HG03045 (cell line): ENCODE results near the gene COL18A1.
"Not testable (repeated sequence)": the region's sequence is repeated elsewhere in the genome, so short reads cannot be mapped to it uniquely, and the experiment has no call there.

Source experiments
- ATAC-seq: cut with Tn5 transposase; IDR thresholded peaks from one replicate; pipeline ENCODE4 v1.9.1; 2021; ENCODE audit warnings: mild to moderate bottlenecking, moderate library complexity; ENCODE audit not compliant: unreplicated experiment

The COL18A1 gene

GRCh38 chr21:45404730-45405270, at the start of gene COL18A1:
Gene COL18A1, plus strand, starts transcription at chr21:45405165. Its CDS starts 66 bp downstream, at chr21:45405231.
- no peak for ATAC-seq

GRCh38 chr21:45355573-45355972, 49.4 kb upstream of the COL18A1 start:
- ATAC-seq = no peak

- ATAC-seq = no peak
Measured at GRCh38 chr21:45356251-45356650, 48.7 kb upstream of the COL18A1 start.

- no peak for ATAC-seq
Measured at GRCh38 chr21:45356653-45357435, 48.1 kb upstream of the COL18A1 start.

- ATAC-seq = no peak
Measured at GRCh38 chr21:45357436-45358260, 47.3 kb upstream of the COL18A1 start.

GRCh38 chr21:45358261-45358670, 46.7 kb upstream of the COL18A1 start:
- no peak for ATAC-seq

GRCh38 chr21:45358711-45359310, 46.2 kb upstream of the COL18A1 start:
- no peak for ATAC-seq

GRCh38 chr21:45359451-45360217, 45.3 kb upstream of the COL18A1 start:
- ATAC-seq = no peak

GRCh38 chr21:45361033-45361997, 43.6 kb upstream of the COL18A1 start:
- ATAC-seq = no peak

- ATAC-seq = no peak
Measured at GRCh38 chr21:45362077-45362747, 42.8 kb upstream of the COL18A1 start.

GRCh38 chr21:45362748-45363145, 42.2 kb upstream of the COL18A1 start:
- no peak for ATAC-seq

GRCh38 chr21:45363272-45363671, 41.7 kb upstream of the COL18A1 start:
- ATAC-seq = not testable (repeated sequence)

GRCh38 chr21:45363921-45364467, 41.0 kb upstream of the COL18A1 start:
- no peak for ATAC-seq

- ATAC-seq = no peak
Measured at GRCh38 chr21:45364468-45365185, 40.3 kb upstream of the COL18A1 start.

GRCh38 chr21:45365186-45365607, 39.8 kb upstream of the COL18A1 start:
- ATAC-seq = no peak

- no peak for ATAC-seq
Measured at GRCh38 chr21:45365608-45366241, 39.2 kb upstream of the COL18A1 start.

GRCh38 chr21:45366476-45366875, 38.5 kb upstream of the COL18A1 start:
- ATAC-seq = no peak
